Kidney epithelial cell (primary cell): ENCODE results near the gene ADAM20. TPM values are rescaled to one million over a fixed set of nuclear protein-coding genes. Genes with fewer than 3 reads are reported as not detected.

Experiments used
- DNase-seq: peaks from one replicate; pipeline ENCODE4 v3.0.0-alpha.2; 2010; ENCODE audit warnings: low read depth
- H3K27me3 ChIP-seq: 2 replicates; pipeline ENCODE4 v1.6.0; 2011; ENCODE audit warnings: low read length; ENCODE audit not compliant: control insufficient read depth, insufficient read depth
- H3K36me3 ChIP-seq: 2 replicates; pipeline ENCODE4 v1.5.1; 2011; ENCODE audit warnings: low read length; ENCODE audit not compliant: control insufficient read depth, insufficient read depth
- H3K4me3 ChIP-seq: 2 replicates; pipeline ENCODE4 v1.5.1; 2011; ENCODE audit warnings: low read depth, mild to moderate bottlenecking, control low read depth, low read length
- total RNA-seq: library from RNA; depleted of rRNA; stranded (reverse); fragments of >200 nt; gene quantifications from 2 replicates; pipeline ENCODE4 v1.2.3, GENCODE V29; 2015
- TF ChIP-seq, protein P1 (sequence below): IDR thresholded peaks from 2 replicates; pipeline ENCODE4 v1.5.1; 2011; ENCODE audit warnings: mild to moderate bottlenecking, moderate library complexity, low read length, control low read depth, inconsistent platforms; ENCODE audit not compliant: insufficient read depth, poor library complexity, severe bottlenecking

Gene ADAM20
- total RNA-seq, 1 donor from 2014 or later = 0.17 TPM

DNA sequence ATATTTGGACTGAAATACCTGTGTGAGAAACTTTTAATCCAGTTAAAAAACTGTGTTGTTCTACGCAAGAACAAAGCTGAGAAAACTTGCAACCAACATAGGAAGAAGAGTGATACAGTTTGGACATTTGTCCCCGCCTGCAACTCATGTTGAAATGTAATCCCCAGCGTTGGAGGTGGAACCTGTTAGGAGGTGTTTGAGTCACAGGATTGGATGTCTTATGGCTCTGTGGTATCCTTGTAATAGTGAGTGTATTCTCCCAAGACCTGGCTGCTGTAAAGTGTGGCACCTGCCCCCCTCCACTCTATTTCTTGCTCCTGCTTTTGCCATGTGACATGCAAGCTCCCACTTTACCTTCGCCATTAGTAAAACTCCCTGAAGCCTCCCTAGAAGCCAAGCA, 28.6 kb upstream of the ADAM20 start:
- TF ChIP-seq, protein P1, sequence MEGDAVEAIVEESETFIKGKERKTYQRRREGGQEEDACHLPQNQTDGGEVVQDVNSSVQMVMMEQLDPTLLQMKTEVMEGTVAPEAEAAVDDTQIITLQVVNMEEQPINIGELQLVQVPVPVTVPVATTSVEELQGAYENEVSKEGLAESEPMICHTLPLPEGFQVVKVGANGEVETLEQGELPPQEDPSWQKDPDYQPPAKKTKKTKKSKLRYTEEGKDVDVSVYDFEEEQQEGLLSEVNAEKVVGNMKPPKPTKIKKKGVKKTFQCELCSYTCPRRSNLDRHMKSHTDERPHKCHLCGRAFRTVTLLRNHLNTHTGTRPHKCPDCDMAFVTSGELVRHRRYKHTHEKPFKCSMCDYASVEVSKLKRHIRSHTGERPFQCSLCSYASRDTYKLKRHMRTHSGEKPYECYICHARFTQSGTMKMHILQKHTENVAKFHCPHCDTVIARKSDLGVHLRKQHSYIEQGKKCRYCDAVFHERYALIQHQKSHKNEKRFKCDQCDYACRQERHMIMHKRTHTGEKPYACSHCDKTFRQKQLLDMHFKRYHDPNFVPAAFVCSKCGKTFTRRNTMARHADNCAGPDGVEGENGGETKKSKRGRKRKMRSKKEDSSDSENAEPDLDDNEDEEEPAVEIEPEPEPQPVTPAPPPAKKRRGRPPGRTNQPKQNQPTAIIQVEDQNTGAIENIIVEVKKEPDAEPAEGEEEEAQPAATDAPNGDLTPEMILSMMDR = no peak
- Histone ChIP-seq H3K36me3 (no peaks in the 10 kb centered on the region), H3K27me3 (no peaks in the 10 kb centered on the region), H3K4me3 (no peak overlapping the region)
- DNase-seq = no peak

DNA sequence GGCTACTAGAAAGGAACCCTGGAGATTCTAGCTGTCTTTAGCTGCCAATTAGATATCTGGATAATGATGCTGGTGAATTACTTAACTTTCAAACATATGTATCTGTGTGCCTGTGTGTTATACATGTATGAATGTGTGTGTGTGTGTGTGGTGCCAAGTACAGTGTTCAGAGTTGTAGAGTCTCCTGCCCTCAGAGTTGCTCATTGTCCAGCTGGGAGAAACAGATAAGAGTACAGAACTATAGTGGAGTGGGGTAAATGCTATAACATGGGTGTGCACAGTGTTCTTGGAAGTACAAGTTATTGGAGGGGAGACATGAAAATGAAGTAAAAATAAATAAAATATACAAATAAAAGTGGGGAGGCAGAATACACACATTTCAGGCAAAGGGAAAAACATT, 23.6 kb upstream of the ADAM20 start:
- TF ChIP-seq, protein P1 = no peak
- H3K27me3 ChIP-seq = no peaks in the 10 kb centered on the region
- H3K4me3 ChIP-seq = no peak overlapping the region
- no peak for DNase-seq
- no peaks in the 10 kb centered on the region for H3K36me3 ChIP-seq

DNA sequence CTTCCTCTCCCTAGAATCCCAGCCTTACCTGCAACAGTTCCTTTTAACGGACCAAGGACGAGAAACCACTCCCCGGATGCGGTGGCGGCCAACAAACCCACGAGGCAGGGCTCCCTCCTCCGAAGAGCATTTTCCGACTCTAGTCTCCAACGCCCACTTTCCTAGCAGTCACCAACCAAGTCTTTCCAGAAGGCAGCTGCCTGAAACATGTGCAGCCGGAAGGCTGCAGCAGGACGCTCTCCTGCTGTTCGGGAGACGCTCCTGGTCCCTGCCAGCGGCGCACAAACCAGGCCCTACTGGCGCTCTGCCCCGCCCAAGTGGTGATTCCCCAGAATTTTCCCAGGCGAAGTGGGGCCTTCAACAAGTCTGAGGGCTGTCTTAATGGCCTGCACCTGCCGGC, 21.1 kb upstream of the ADAM20 start:
- Histone ChIP-seq H3K36me3 (no peaks in the 10 kb centered on the region), H3K4me3 (no peak overlapping the region), H3K27me3 (no peaks in the 10 kb centered on the region)
- no peak for DNase-seq
- TF ChIP-seq, protein P1 = no peak

DNA sequence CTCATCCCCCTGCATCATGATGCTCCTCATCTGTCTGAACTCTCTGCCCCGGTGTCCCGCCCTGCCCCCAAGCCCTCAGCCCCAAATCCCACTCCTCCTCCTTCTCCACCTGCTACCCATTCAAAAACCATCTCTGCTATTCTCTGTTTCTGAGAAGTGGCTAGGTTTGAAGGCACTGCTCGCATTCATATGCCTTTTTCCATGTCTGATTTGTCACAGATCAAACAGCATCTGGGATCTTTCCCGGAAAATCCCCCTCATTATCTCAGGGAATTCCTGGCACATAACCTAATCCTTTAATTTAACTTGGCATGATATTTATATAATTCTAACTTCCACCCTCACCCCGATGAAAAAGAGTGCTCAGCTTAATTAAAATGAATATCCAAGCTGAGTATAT, 3.3 kb upstream of the ADAM20 start:
- no peaks in the 10 kb centered on the region for H3K36me3 ChIP-seq
- H3K4me3 ChIP-seq = no peak overlapping the region
- no peak for DNase-seq
- H3K27me3 ChIP-seq = no peaks in the 10 kb centered on the region
- TF ChIP-seq, protein P1 = no peak

DNA sequence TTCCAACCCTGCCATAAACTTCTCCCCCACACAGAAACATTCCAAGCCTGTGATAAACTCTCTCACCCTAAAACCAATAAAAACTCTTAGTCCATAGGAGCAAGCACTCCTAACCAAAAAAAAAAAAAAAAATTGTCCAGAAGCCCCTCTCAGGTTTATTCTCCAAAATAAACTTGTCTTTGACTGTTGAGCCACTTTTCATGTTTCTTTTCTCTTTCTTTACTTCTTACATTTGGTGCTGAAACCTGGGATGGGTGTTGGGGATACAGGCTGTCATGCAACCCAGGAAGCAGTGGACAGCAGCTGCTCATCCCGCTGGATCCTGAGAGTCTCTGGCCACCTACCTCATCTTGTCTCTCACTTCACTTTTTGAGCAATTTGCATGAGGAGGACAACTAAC, 2.0 kb upstream of the ADAM20 start:
- Histone ChIP-seq H3K36me3 (no peaks in the 10 kb centered on the region), H3K4me3 (no peak overlapping the region), H3K27me3 (no peaks in the 10 kb centered on the region)
- TF ChIP-seq, protein P1 = no peak
- DNase-seq = no peak

DNA sequence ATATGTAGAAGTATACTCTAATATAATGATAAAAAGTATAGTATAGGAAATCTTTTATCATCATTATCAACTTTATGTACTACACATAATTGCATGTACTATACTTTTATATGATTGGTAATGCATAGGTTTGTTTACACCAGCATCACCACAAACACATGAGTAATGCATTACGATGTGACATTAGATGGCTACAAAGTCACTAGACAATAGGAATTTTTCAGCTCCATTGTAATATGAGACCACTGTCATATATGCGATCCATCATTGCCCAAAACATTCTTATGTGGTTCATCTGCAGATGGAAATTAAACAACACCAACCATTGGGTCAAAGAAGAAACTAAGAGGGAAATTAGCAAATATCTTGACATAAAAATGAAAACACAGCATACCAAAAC, 4.4 kb downstream of the ADAM20 start:
- H3K27me3 ChIP-seq = no peaks in the 10 kb centered on the region
- DNase-seq = no peak
- TF ChIP-seq, protein P1 = no peak

More for the DNA sequence above, 4.4 kb downstream of the ADAM20 start:
- Histone ChIP-seq H3K36me3 (no peaks in the 10 kb centered on the region), H3K4me3 (no peak overlapping the region)
